HG03108 (cell line): ENCODE results near the gene CAMK1.

Experiments used
- ATAC-seq: cut with Tn5 transposase; IDR thresholded peaks from one replicate; pipeline ENCODE4 v1.9.1; 2021; ENCODE audit warnings: moderate library complexity; ENCODE audit not compliant: unreplicated experiment

Gene CAMK1

DNA sequence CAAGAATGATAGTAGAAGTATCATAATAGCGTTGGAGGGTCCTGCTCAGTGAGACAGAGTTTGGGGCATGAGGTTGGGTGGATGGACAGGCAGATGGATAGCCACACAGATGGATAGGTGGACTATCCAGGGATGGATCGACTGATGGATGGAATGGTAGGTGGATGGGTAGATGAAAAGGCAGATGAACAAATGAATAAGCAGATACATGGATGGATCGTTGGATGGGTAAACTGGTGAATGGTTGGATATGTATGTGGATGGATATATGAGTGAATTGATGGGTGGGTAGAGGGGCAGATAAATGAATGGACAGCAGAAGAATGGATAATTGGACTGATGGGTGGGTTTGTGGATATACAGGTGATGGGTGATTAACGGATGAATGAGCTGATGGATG lies 56.6 kb downstream of the CAMK1 start:
- ATAC-seq = no peak

DNA sequence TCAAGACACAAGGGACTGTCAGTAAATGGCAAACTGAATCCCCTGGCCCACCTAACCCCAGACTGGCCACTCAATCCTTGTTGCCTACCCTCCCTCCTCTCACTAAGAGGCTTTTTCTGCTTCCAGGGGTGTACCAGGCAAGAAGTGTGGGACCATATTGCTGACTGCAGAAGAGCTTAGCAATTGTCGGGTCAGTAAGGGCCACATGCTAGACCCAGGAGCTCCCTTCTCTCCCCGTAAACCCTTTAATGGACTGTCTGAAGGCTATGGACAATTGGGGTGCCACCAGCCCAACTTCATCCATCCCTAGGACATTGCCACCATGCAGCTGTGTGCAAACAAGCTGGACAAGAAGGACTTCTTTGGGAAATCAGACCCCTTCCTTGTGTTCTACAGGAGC lies 57.3 kb downstream of the CAMK1 start:
- ATAC-seq = no peak

DNA sequence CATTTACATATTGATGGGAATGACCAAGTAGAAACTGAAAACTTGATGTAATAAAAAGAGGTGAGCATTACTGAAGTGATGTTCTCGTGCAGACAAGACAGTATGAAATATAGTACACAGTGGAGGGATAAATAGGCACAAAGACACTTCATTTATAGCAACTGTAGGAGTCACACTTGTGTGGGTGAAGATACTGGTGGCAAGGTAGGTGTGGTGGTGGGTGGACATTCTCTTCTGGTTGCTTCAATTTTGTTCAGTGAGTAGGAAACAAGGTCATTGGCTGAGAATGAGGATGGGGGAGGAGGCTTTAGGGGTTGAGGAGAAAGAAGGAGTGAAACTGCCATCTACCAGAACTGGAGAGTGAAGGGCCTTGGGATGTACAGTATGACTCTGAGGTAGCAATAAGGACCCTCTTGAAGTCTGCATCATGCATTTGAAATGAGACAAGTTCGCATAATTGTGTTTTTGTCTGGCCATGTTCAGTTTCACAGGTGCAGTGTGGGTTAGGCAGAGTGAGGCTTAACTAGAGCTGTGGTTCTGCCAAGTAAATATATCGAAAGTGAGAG lies 59.5 kb downstream of the CAMK1 start:
- no peak for ATAC-seq
